Measurements from ENCODE around the gene ITGA1. TPM values are rescaled to one million over a fixed set of nuclear protein-coding genes. Genes with fewer than 3 reads are reported as not detected.
"Not testable (repeated sequence)": the region's sequence is repeated elsewhere in the genome, so short reads cannot be mapped to it uniquely, and the experiment has no call there.

ITGA1 gene
- total and polyA plus RNA-seq, 11 donors: 5.5 to 52.0 (median 23.3) TPM

- H3K36me3 ChIP-seq: no peaks in the 10 kb centered on the region
- no peak overlapping the region for H3K27ac ChIP-seq
- ATAC-seq: no peak
- H3K9me3 ChIP-seq: peaks cover 0 to 17% (median 0%) of the 10 kb centered on the region in 12 donors
- no peak for TF ChIP-seq CTCF (IDR thresholded peaks at IDR 0.05)
- TF ChIP-seq POLR2A (IDR thresholded peaks at IDR 0.05): no peak
- H3K4me1 ChIP-seq: peaks cover 0 to 9% (median 0%) of the 10 kb centered on the region in 12 donors
- H3K27me3 ChIP-seq: no peaks in the 10 kb centered on the region
- intact Hi-C loops (cut with DNase I): loop anchor here in 1 of 10 donors (5.0 kb wide), 1 partner anchor 128 kb away; no protein-coding TSS in a partner anchor
- no peak overlapping the region for H3K4me3 ChIP-seq
- WGBS, 4 donors: 94 to 100% (median 96%) methylated on average over 1 of the region's 1 CpG
- DNase-seq: no peak
Observed at GRCh38 chr5:52964138-52964537, 176.4 kb downstream of the ITGA1 start.

- H3K4me3 ChIP-seq; H3K27me3 ChIP-seq; ATAC-seq; intact Hi-C loops (cut with DNase I); H3K36me3 ChIP-seq; DNase-seq; H3K4me1 ChIP-seq; H3K27ac ChIP-seq: not testable (repeated sequence)
- 76 to 93% (median 89%) methylated on average over 6 to 7 of the region's 7 CpGs for WGBS, 4 donors
- peaks cover 0 to 15% (median 0%) of the 10 kb centered on the region in 12 donors for H3K9me3 ChIP-seq
Observed at GRCh38 chr5:52976157-52976556, 188.4 kb downstream of the ITGA1 start.

- 80 to 94% (median 92%) methylated on average over 6 to 7 of the region's 7 CpGs for WGBS, 4 donors
- ATAC-seq (no peak), DNase-seq (no peak)
- Histone ChIP-seq H3K36me3 (no peaks in the 10 kb centered on the region), H3K27ac (no peak overlapping the region), H3K27me3 (no peaks in the 10 kb centered on the region), H3K9me3 (peaks cover 0 to 15% (median 0%) of the 10 kb centered on the region in 12 donors), H3K4me3 (no peak overlapping the region), H3K4me1 (no peaks in the 10 kb centered on the region)
- TF ChIP-seq CTCF (IDR thresholded peaks at IDR 0.05) (no peak), POLR2A (IDR thresholded peaks at IDR 0.05) (no peak)
- intact Hi-C loops (cut with DNase I): no loop called here
Observed at GRCh38 chr5:52977264-52977897, 189.7 kb downstream of the ITGA1 start.

- intact Hi-C loops (cut with DNase I): loop anchor here in 1 of 10 donors (10.0 kb wide), 1 partner anchor 53 kb away; no protein-coding TSS in a partner anchor
Observed at GRCh38 chr5:52981507-52981906, 193.8 kb downstream of the ITGA1 start.

More at GRCh38 chr5:52981507-52981906, 193.8 kb downstream of the ITGA1 start:
- ATAC-seq (peak in 3 of 4 donors; percentile 79 to 90 (median 88)), DNase-seq (no peak)
- Histone ChIP-seq H3K36me3 (no peaks in the 10 kb centered on the region), H3K4me1 (peaks cover 0 to 4% (median 0%) of the 10 kb centered on the region in 12 donors), H3K27ac (no peak overlapping the region), H3K9me3 (peaks cover 0 to 10% (median 0%) of the 10 kb centered on the region in 12 donors), H3K4me3 (no peak overlapping the region), H3K27me3 (no peaks in the 10 kb centered on the region)
- TF ChIP-seq POLR2A (IDR thresholded peaks at IDR 0.05) (no peak), CTCF (IDR thresholded peaks at IDR 0.05) (no peak)
- 39 to 91% (median 72%) methylated on average over 4 of the region's 4 CpGs for WGBS, 4 donors
